Measurements from ENCODE around the gene TLN1.

The TLN1 gene

DNA sequence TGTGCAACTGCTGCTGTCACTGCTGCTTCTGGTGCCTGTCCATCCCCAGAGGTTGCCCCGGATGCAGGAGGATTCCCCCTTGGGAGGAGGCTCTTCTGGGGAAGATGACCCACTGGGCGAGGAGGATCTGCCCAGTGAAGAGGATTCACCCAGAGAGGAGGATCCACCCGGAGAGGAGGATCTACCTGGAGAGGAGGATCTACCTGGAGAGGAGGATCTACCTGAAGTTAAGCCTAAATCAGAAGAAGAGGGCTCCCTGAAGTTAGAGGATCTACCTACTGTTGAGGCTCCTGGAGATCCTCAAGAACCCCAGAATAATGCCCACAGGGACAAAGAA lies 58.0 kb downstream of the TLN1 start:
- no peak overlapping the region for H3K4me3 ChIP-seq (replicated peaks in 1 of 2; ENCODE audit: low read depth in 2 of 2, low read length in 2 of 2)
- TF ChIP-seq, protein P1, sequence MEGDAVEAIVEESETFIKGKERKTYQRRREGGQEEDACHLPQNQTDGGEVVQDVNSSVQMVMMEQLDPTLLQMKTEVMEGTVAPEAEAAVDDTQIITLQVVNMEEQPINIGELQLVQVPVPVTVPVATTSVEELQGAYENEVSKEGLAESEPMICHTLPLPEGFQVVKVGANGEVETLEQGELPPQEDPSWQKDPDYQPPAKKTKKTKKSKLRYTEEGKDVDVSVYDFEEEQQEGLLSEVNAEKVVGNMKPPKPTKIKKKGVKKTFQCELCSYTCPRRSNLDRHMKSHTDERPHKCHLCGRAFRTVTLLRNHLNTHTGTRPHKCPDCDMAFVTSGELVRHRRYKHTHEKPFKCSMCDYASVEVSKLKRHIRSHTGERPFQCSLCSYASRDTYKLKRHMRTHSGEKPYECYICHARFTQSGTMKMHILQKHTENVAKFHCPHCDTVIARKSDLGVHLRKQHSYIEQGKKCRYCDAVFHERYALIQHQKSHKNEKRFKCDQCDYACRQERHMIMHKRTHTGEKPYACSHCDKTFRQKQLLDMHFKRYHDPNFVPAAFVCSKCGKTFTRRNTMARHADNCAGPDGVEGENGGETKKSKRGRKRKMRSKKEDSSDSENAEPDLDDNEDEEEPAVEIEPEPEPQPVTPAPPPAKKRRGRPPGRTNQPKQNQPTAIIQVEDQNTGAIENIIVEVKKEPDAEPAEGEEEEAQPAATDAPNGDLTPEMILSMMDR (IDR thresholded peaks at IDR 0.05; ENCODE audit: low read depth, low read length) = no peak
- DNase-seq (ENCODE audit: low read depth in 2 of 2) = no peak

- no peak for DNase-seq (ENCODE audit: low read depth in 2 of 2)
- H3K4me3 ChIP-seq (replicated peaks in 1 of 2; ENCODE audit: low read depth in 2 of 2, low read length in 2 of 2) = no peak within 1 kb of the TSS
- TF ChIP-seq, protein P1 (IDR thresholded peaks at IDR 0.05; ENCODE audit: low read depth, low read length) = no peak
These were observed 58.6 kb downstream of the TLN1 start, which contains the start of gene CA9 for GRCh38 chr9:35673132-35674024. TSS of gene CA9 (plus strand) at chr9:35673928. CDS start at chr9:35673960, 32 bp downstream.

GRCh38 chr9:35669331-35670145 lies 62.5 kb downstream of the TLN1 start:
- peak in 1 of 2 donors; percentile 22 for DNase-seq (ENCODE audit: low read depth in 2 of 2)
- no peak overlapping the region for H3K4me3 ChIP-seq (replicated peaks in 1 of 2; ENCODE audit: low read depth in 2 of 2, low read length in 2 of 2)
- TF ChIP-seq, protein P1 (IDR thresholded peaks at IDR 0.05; ENCODE audit: low read depth, low read length) = no peak

DNA sequence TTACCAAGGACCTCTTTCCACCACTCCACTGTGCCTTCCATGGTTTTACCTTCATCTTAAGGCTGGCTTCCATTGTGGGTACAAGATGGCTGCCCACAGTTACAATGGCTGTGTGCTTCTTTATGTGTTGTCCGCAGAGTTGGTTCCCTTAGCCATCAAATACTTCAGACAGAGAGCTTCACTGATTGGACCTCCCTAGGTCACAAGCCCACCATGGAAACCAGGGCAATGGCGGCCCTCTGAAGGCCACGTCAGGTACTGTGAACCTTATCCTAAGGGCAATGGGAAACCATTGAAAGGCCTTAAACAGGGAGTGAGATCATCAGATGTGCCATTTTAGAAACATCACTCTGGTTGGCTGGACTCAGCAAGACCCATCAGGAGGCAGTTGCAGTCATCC lies 64.1 kb downstream of the TLN1 start:
- H3K4me3 ChIP-seq (replicated peaks in 1 of 2; ENCODE audit: low read depth in 2 of 2, low read length in 2 of 2) = no peak overlapping the region
- TF ChIP-seq, protein P1 (IDR thresholded peaks at IDR 0.05; ENCODE audit: low read depth, low read length) = no peak
- no peak for DNase-seq (ENCODE audit: low read depth in 2 of 2)

GRCh38 chr9:35666549-35666948 lies 65.4 kb downstream of the TLN1 start:
- no peak for DNase-seq (ENCODE audit: low read depth in 2 of 2)
- H3K4me3 ChIP-seq (replicated peaks in 1 of 2; ENCODE audit: low read depth in 2 of 2, low read length in 2 of 2) = no peak overlapping the region
- TF ChIP-seq, protein P1 (IDR thresholded peaks at IDR 0.05; ENCODE audit: low read depth, low read length) = no peak

- no peak overlapping the region for H3K4me3 ChIP-seq (replicated peaks in 1 of 2; ENCODE audit: low read depth in 2 of 2, low read length in 2 of 2)
- TF ChIP-seq, protein P1 (IDR thresholded peaks at IDR 0.05; ENCODE audit: low read depth, low read length) = no peak
- DNase-seq (ENCODE audit: low read depth in 2 of 2) = peak in 1 of 2 donors; percentile 65
These were observed 66.0 kb downstream of the TLN1 start for GRCh38 chr9:35666045-35666444.
